ENCODE data around the gene POLR1D.
A peak's percentile ranks its signal among the peaks of the same experiment; 100 is the strongest.

The POLR1D gene

GRCh38 chr13:27634231-27634630 lies 12.5 kb downstream of the POLR1D start:
- Histone ChIP-seq H3K4me1 (peaks cover 0 to 14% (median 6%) of the 10 kb centered on the region in 4 donors), H3K9me3 (no peaks in the 10 kb centered on the region), H3K36me3 (no peaks in the 10 kb centered on the region), H3K27ac (no peak overlapping the region), H3K4me3 (no peak overlapping the region), H3K27me3 (no peaks in the 10 kb centered on the region)
- no peak for DNase-seq
- TF ChIP-seq CTCF (IDR thresholded peaks at IDR 0.05), result no peak
- intact Hi-C loops (cut with DNase I; ENCODE audit: low total_unique reads), result no loop called here

GRCh38 chr13:27634791-27635190 lies 13.1 kb downstream of the POLR1D start:
- no peaks in the 10 kb centered on the region for H3K27me3 ChIP-seq
- no peaks in the 10 kb centered on the region for H3K36me3 ChIP-seq
- H3K27ac ChIP-seq, result no peak overlapping the region
- intact Hi-C loops (cut with DNase I; ENCODE audit: low total_unique reads), result no loop called here
- H3K4me3 ChIP-seq, result no peak overlapping the region
- TF ChIP-seq CTCF (IDR thresholded peaks at IDR 0.05), result no peak
- no peak for DNase-seq
- H3K9me3 ChIP-seq, result no peaks in the 10 kb centered on the region
- H3K4me1 ChIP-seq, result peaks cover 0 to 19% (median 8%) of the 10 kb centered on the region in 4 donors

GRCh38 chr13:27635266-27635665 lies 13.6 kb downstream of the POLR1D start:
- H3K27me3 ChIP-seq, result no peaks in the 10 kb centered on the region
- TF ChIP-seq CTCF (IDR thresholded peaks at IDR 0.05), result no peak
- peaks cover 0 to 20% (median 8%) of the 10 kb centered on the region in 4 donors for H3K4me1 ChIP-seq
- no peak for DNase-seq
- H3K4me3 ChIP-seq, result no peak overlapping the region
- intact Hi-C loops (cut with DNase I; ENCODE audit: low total_unique reads), result no loop called here
- H3K9me3 ChIP-seq, result no peaks in the 10 kb centered on the region
- no peak overlapping the region for H3K27ac ChIP-seq
- H3K36me3 ChIP-seq, result no peaks in the 10 kb centered on the region

GRCh38 chr13:27636589-27637288 lies 15.0 kb downstream of the POLR1D start:
- no peaks in the 10 kb centered on the region for H3K27me3 ChIP-seq
- no peak overlapping the region for H3K27ac ChIP-seq
- no peaks in the 10 kb centered on the region for H3K9me3 ChIP-seq
- no peak overlapping the region for H3K4me3 ChIP-seq
- H3K4me1 ChIP-seq, result peaks cover 0 to 20% (median 8%) of the 10 kb centered on the region in 4 donors
- H3K36me3 ChIP-seq, result no peaks in the 10 kb centered on the region
- intact Hi-C loops (cut with DNase I; ENCODE audit: low total_unique reads), result no loop called here
- no peak for DNase-seq
- no peak for TF ChIP-seq CTCF (IDR thresholded peaks at IDR 0.05)

- Histone ChIP-seq H3K9me3 (no peaks in the 10 kb centered on the region), H3K27ac (no peak overlapping the region), H3K36me3 (no peaks in the 10 kb centered on the region), H3K4me1 (peaks cover 0 to 20% (median 8%) of the 10 kb centered on the region in 4 donors), H3K4me3 (no peak overlapping the region), H3K27me3 (no peaks in the 10 kb centered on the region)
- TF ChIP-seq CTCF (IDR thresholded peaks at IDR 0.05), result no peak
- intact Hi-C loops (cut with DNase I; ENCODE audit: low total_unique reads), result no loop called here
- DNase-seq, result no peak
These were observed 15.6 kb downstream of the POLR1D start for GRCh38 chr13:27637289-27637626.

GRCh38 chr13:27638001-27638400 lies 16.3 kb downstream of the POLR1D start:
- intact Hi-C loops (cut with DNase I; ENCODE audit: low total_unique reads), result no loop called here
- Histone ChIP-seq H3K9me3 (no peaks in the 10 kb centered on the region), H3K36me3 (no peaks in the 10 kb centered on the region), H3K4me1 (peaks cover 0 to 20% (median 8%) of the 10 kb centered on the region in 4 donors), H3K4me3 (no peak overlapping the region), H3K27me3 (no peaks in the 10 kb centered on the region), H3K27ac (peak overlapping the region in 1 of 2 donors; percentile 39)
- TF ChIP-seq CTCF (IDR thresholded peaks at IDR 0.05), result no peak
- DNase-seq, result no peak
